DMS153 (cell line): ENCODE results near the gene FMN1.

Source experiments
- DNase-seq: peaks from one replicate; lab custom pipeline; 2025; lab: John Stamatoyannopoulos, UW

Gene FMN1

DNA sequence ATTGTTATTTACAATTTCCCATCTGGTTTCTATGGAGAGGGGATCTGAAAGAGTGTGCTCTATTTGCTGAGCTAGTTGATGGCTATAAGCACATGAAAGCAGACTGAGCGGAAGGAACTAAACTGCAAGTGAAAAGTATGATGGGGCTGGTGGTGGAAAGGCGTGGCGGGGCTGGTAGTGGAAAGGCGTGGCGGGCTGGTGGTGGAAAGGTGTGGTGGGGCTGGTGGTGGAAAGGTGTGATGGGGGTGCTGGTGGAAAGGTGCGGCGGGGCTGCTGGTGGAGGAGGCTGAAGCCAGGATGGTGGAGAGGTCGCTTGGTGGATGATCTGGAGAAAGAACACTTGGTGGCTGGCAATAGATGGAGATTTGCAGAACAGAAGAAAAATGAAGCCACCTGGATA, 136.7 kb downstream of the FMN1 start:
- no peak for DNase-seq

DNA sequence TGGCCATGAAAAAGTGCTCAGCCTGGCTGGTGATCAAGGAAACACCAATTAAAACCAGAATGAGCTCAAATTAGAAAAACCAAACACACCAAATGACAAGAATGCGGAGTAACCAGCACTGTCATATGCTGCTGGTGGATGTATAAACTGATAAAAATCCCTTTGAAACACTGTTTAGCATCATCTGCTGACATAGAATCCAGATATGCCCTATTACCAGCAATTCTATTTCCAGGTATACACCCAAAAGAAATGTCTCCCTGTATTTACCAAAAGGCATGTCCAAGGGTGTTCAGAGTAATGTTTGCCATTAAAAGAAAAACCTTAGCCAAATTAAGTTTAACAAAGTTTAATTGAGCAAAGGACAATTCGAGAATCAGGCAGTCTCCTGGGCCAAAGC, 138.6 kb downstream of the FMN1 start:
- DNase-seq: no peak

DNA sequence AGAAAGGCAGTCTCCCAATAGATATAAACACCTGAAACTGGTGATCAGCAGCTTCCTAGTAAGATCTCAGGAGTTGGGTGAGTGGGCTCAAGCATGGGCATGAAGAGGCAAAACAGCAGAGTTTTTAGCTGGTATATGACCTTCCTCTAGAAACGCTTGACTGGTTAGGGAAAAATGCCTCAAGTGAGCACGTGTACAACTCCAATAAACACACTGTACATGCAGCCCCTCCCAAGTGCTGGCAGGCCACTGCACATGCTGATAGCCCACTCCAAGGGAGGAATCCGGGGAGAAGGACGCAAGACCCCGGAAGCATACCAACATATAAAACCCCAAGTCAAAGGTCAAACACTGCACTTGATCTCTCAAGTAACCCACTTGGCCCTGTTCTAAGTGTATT, 143.0 kb downstream of the FMN1 start:
- DNase-seq: no peak

DNA sequence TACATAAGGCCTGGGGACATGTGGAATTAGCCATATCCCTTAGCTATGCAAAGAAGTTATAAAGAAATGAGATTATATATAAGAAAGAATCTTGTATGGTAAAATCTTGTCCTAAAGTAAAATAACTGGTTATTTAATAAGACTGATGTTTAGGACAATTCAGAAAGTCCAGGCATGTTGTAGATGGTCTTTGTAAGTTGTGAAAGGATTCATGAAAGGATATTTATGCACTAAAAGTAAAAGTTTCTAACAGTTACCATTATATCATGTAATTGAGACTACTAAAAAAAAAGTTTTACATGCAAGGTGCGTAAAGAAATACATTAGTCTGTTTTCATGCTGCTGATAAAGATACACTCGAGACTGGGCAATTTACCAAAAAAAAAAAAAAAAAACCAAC, 146.3 kb downstream of the FMN1 start:
- DNase-seq: no peak

- DNase-seq: no peak
These were observed 147.4 kb downstream of the FMN1 start for GRCh38 chr15:33047077-33047476.

- DNase-seq: no peak
These were observed 148.2 kb downstream of the FMN1 start for GRCh38 chr15:33046329-33046728.

DNA sequence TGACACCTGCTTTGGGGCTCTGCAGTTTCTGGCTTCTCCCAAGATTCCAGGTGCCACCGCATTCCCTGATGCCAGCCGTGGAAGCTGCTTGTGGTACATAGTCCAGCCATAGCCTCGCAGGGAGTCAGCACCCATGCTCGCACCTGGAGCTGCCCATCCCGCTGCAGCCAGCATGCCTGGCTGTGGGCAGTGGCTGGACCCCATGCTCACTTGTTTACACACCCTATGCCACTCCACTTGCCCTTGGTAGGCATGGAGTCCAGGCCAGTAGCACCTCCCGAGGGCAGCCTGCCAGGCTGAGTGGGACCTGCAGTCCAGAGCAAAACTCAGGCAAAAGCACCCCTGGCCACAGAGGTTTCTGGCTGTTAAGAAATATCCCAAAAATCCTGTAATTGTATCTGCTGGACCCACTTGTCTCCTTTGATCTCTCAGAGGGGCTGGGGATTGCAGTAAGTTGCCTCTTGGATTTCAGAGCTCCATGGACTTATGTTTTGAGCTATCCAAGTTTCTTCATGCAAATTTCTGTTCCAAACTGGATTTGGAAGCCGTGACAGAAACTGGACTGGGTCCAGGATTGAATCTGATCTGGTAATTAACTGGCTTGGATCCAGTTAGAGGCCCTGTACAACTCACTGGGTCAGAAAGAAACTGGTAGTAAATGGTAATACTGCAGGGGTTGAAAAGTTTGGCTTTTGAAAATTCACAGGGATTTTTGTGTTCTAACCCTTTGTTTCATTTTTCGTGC, 149.3 kb downstream of the FMN1 start:
- DNase-seq: no peak

DNA sequence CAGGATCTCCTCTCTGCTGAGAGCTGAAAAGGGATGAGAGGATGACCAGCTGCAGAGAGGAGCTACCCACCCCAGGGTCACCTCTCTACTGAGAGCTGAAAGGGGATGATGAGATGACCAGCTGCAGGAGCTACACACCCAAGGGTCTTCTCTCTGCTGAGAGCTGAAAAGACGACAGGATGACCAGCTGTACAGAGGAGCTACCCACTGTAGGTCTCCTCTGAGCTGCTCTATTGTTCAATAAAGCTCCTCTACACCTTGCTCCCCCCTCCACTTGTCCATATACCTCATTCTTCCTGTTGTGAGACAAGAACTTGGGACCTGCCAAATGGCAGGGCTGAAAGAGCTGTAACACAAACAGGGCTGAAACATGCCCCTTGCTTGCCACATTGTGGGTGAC, 149.9 kb downstream of the FMN1 start:
- no peak for DNase-seq

DNA sequence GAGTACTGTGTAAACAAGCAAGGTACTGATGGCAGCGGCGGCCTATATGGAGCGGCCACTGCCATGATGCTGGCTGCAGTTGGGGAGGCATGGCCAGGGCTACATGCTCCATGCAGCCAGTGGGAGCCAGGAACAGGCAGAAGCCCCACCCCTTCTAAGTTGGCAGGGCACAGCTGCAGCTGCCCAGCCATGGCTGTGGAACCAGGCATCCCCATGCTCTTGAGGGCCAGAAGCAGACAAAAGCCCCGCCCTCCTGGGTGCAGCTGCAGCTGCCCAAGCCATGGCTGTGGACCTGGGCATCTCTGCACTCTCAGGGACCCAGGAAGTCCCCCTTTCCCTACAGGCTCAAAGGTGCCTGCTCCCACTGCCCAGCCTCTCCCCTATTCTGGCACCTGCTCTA, 150.9 kb downstream of the FMN1 start:
- no peak for DNase-seq

GRCh38 chr15:33040496-33040895, 154.0 kb downstream of the FMN1 start:
- no peak for DNase-seq

DNA sequence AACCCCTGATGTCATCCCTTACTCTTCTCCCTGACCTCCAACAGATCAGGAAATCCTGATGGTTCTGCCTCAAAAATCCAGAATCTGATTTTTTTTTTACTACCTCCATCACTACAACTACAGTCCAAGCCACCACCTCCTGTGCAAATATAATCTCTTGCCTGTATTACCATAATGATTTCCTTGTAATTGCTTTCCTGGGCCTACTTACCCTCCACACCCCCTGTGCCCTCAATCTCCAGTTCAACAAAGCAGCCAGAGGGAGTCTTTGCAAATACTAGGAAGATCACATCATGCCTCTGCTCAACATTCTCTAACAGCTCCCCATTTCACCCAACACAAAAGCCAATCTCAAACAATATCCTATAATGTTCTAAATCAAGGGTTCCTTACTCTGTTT, 159.9 kb downstream of the FMN1 start:
- DNase-seq: no peak

- DNase-seq: no peak
These were observed 162.5 kb downstream of the FMN1 start for GRCh38 chr15:33032053-33032452.

- DNase-seq: no peak
These were observed 163.1 kb downstream of the FMN1 start for GRCh38 chr15:33031324-33031821.

DNA sequence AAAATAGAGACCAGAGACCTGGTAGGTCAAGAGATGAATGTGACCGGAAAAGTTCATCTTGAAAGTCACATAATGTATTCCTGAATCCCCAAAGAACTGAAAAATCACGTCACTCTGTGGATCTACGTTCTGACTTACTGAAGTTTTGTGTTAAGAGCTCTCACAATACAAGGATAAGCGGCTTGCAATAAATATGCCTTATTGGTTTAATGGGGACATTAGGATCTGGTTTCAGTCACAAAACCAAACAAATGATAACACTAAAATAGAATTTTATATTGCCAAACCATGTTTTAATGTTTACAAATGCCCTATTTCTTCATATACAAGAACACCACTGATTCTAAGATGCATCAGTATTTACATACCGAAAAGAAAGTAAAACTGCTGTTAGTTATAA, 164.2 kb downstream of the FMN1 start:
- DNase-seq: no peak

DNA sequence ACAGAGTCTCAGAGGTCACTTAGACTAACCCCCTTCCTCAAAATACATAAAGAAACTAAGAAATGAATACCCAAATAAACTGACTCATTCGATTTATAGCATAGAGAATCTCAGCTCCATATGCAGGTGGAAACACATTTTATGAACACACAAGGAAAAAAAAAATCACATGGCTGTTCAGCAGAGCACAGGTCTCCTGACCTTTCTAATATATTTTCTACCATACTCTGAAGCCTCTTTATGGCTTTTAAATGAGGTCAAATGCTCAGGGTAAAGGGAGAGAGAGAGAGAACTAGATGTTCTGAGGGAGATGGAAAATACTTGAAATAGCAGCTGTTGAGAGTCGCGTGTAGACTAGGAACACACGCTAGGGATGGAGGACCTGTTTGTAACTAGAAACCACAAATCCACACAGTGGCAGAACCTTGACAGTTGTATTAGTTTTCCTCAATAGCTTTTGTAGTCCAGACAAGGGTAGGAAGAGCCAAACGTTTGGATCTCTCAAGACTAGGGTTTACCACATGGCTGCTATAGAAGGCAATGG, 165.3 kb downstream of the FMN1 start:
- DNase-seq: no peak

GRCh38 chr15:33028495-33028894, 166.0 kb downstream of the FMN1 start:
- no peak for DNase-seq

DNA sequence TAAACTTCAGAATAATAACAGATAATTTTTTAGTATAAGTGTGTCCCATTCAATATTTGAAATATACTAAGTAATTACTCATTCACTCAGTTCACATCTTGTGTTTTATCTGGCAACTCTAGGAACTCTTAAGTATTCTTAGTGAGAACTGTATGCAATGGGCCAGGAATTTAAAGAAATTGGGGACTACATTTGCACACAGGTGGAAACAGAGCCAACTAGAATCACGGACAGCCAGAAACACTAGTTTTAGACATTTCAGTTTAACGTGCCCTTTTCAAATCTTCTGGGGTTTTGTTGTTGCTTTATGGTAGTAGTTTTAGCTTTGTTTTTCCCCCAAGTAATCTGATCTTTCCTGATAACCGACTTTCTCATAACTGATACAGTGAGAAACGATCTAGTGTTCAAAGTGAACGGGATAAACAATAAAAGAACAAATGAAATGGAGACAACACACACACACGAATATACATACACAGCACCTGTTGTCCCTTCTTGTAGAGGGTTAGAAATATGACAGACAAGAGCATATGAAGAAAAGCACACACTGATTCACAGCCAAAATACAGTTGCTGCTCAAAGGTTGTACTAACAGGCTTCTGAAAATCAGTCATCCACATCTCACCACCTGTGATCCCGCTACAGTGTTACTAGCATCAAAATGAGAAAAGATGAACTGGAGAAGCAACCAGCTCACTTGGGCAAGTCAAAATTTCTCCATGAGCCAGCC, 167.0 kb downstream of the FMN1 start:
- DNase-seq: no peak

DNA sequence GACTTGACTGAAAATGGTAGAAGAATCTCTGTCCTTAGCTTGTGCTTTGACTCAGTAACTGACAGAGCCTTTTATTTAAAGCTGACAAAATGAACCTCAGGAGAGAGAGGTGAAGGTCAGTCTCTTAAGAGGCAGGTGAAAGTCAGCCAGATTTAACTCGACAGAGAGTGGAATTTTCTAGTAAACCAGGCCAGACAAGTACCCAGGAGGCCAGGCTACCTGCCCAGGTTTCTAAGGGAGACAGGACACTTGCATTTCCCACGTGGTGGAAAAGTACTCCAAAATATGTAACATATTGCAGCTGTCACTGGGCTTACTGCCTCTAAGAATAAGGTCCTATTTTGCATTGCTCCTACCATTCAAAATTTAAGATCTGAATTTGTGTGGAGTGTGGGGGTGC, 167.9 kb downstream of the FMN1 start:
- DNase-seq: no peak

GRCh38 chr15:33022629-33023028, 171.9 kb downstream of the FMN1 start:
- DNase-seq: peak; percentile 7

DNA sequence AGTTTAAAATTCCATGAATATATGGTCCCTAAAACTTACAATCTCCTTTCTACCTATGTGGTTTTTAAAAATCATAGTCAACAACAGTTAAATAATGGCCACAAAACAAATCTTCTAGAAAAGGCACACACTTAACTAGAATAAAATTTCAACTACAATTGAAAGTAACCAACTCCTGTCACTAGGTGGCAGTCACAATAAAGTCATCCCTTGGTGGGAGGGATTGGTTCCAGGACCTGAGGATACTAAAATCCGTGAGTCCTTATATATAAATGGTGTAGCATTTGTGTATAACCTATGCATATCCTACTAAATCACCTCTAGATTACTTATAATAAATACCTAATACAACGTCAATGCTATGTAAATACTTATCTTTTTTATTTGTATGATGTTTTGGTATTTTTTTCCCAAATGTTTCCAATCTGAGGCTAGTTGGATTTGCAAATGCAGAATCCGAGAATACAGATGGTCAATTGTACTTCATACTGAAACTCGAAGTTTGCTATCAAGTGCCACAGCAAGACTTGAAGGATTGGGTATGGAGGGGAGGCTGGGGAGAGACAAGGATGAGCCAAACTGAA, 172.6 kb downstream of the FMN1 start:
- DNase-seq: no peak

- DNase-seq: no peak
These were observed 175.0 kb downstream of the FMN1 start for GRCh38 chr15:33019354-33019981.

DNA sequence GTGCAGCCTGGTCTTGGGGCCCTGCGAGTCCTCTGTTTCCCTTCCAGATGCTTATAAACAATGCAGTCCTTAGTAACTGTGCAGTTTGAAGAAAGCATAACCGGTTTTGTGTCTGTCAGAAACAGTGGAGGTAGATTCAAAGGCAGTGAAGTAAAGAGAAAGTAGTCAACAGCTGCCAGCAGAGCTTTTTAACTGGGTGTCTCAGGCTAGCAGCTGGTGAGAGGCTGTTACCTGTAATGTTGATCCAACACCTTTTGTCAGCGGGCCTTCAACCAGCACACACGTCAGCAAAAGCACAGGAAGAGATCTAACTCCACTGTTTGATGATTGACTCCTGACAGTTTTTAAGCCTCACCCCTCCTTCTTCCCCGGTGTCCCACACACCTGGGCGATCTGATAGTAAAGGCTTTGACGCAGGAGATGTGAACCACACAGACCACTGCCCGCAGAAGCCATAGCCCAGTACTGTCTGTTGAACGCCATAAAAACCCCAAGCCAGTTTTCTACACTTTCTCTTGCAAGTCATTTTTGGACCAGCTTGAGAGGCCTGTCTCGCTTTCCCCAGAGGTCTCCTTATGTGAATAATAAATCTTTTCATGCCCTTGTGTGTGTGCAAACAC, 178.0 kb downstream of the FMN1 start:
- DNase-seq: no peak
